Endometrial microvascular endothelial cells (primary cell): ENCODE results near the gene SLC35F3. TPM values are rescaled to one million over a fixed set of nuclear protein-coding genes. Genes with fewer than 3 reads are reported as not detected.
"Not testable (repeated sequence)": the region's sequence is repeated elsewhere in the genome, so short reads cannot be mapped to it uniquely, and the experiment has no call there.

ENCODE experiments used
- in situ Hi-C: cut with HindIII; loops from 2 replicates; pipeline ENCODE4 v1.10.0; 2017; ENCODE audit warnings: low sequenced_read_pairs, low pct_unique_long_range_greater_than_20kb; ENCODE audit errors: inconsistent ontology term
- total RNA-seq: library from RNA; depleted of rRNA; stranded (reverse); fragments of >200 nt; gene quantifications from one replicate; pipeline ENCODE4 v1.2.3, GENCODE V29; 2015; ENCODE audit errors: inconsistent ontology term

SLC35F3 gene
- total RNA-seq, 1 donor from 2014 or later, result not detected

GRCh38 chr1:234201600-234201999 is 297.1 kb downstream of the SLC35F3 start:
- in situ Hi-C loops, result no loop called here

GRCh38 chr1:234205966-234206365 is 301.5 kb downstream of the SLC35F3 start:
- in situ Hi-C loops, result no loop called here

GRCh38 chr1:234206651-234207284 is 302.3 kb downstream of the SLC35F3 start:
- in situ Hi-C loops, result no loop called here

- in situ Hi-C loops, result no loop called here
Observed at GRCh38 chr1:234208351-234208750, 303.9 kb downstream of the SLC35F3 start.

- in situ Hi-C loops, result no loop called here
Observed at GRCh38 chr1:234208791-234209190, 304.3 kb downstream of the SLC35F3 start.

- in situ Hi-C loops, result not testable (repeated sequence)
Observed at GRCh38 chr1:234210429-234210828, 306.0 kb downstream of the SLC35F3 start.

GRCh38 chr1:234211855-234212254 is 307.4 kb downstream of the SLC35F3 start:
- in situ Hi-C loops, result not testable (repeated sequence)

GRCh38 chr1:234212764-234213657 is 308.5 kb downstream of the SLC35F3 start:
- in situ Hi-C loops, result no loop called here

GRCh38 chr1:234213658-234214128 is 309.2 kb downstream of the SLC35F3 start:
- in situ Hi-C loops, result no loop called here

GRCh38 chr1:234214129-234214910 is 309.8 kb downstream of the SLC35F3 start:
- in situ Hi-C loops, result no loop called here

GRCh38 chr1:234214911-234215892 is 310.7 kb downstream of the SLC35F3 start:
- in situ Hi-C loops, result no loop called here

- in situ Hi-C loops, result no loop called here
Observed at GRCh38 chr1:234216116-234216703, 311.7 kb downstream of the SLC35F3 start.

- in situ Hi-C loops, result no loop called here
Observed at GRCh38 chr1:234217316-234217840, 312.9 kb downstream of the SLC35F3 start.

- in situ Hi-C loops, result no loop called here
Observed at GRCh38 chr1:234218078-234218477, 313.6 kb downstream of the SLC35F3 start.

- in situ Hi-C loops, result no loop called here
Observed at GRCh38 chr1:234219711-234220110, 315.2 kb downstream of the SLC35F3 start.

GRCh38 chr1:234221601-234222000 is 317.1 kb downstream of the SLC35F3 start:
- in situ Hi-C loops, result no loop called here

GRCh38 chr1:234222561-234223280 is 318.2 kb downstream of the SLC35F3 start:
- in situ Hi-C loops, result no loop called here
